ENCODE results near the gene DPP3. TPM values are rescaled to one million over a fixed set of nuclear protein-coding genes. Genes with fewer than 3 reads are reported as not detected.
"Not testable (repeated sequence)": the region's sequence is repeated elsewhere in the genome, so short reads cannot be mapped to it uniquely, and the experiment has no call there.

DPP3 gene
- total RNA-seq, 1 donor from 2014 or later, result 49.9 TPM

GRCh38 chr11:66530927-66531709 lies 50.9 kb downstream of the DPP3 start:
- DNase-seq (ENCODE audit: low read depth in 2 of 2), result no peak

- DNase-seq (ENCODE audit: low read depth in 2 of 2), result no peak
These were observed 51.6 kb downstream of the DPP3 start for GRCh38 chr11:66531841-66532240.

GRCh38 chr11:66532784-66533183 lies 52.5 kb downstream of the DPP3 start:
- no peak for DNase-seq (ENCODE audit: low read depth in 2 of 2)

- no peak for DNase-seq (ENCODE audit: low read depth in 2 of 2)
These were observed 59.1 kb downstream of the DPP3 start for GRCh38 chr11:66539170-66539869.

- no peak for DNase-seq (ENCODE audit: low read depth in 2 of 2)
These were observed 59.6 kb downstream of the DPP3 start for GRCh38 chr11:66539870-66540213.

- DNase-seq (ENCODE audit: low read depth in 2 of 2), result not testable (repeated sequence)
These were observed 60.4 kb downstream of the DPP3 start for GRCh38 chr11:66540598-66540997.

GRCh38 chr11:66541892-66542291 lies 61.7 kb downstream of the DPP3 start:
- no peak for DNase-seq (ENCODE audit: low read depth in 2 of 2)

GRCh38 chr11:66542362-66542761 lies 62.1 kb downstream of the DPP3 start:
- DNase-seq (ENCODE audit: low read depth in 2 of 2), result no peak

- peak; percentile 86 to 93 for DNase-seq (ENCODE audit: low read depth in 2 of 2)
These were observed 63.3 kb downstream of the DPP3 start for GRCh38 chr11:66543263-66544107.

GRCh38 chr11:66544952-66545351 lies 64.7 kb downstream of the DPP3 start:
- not testable (repeated sequence) for DNase-seq (ENCODE audit: low read depth in 2 of 2)

GRCh38 chr11:66545701-66546367 lies 65.6 kb downstream of the DPP3 start, which contains the start of gene ZDHHC24:
TSS of gene ZDHHC24 (minus strand) at chr11:66546048. CDS start at chr11:66546003, 45 bp downstream.
- DNase-seq (ENCODE audit: low read depth in 2 of 2), result peak; percentile 92 to 98

GRCh38 chr11:66546368-66546965 lies 66.2 kb downstream of the DPP3 start, which contains the start of gene ACTN3:
TSS of gene ACTN3 (plus strand) at chr11:66546903. CDS start at chr11:66546938, 35 bp downstream.
- peak in 1 of 2 donors; percentile 22 for DNase-seq (ENCODE audit: low read depth in 2 of 2)

GRCh38 chr11:66546966-66547661 lies 66.9 kb downstream of the DPP3 start:
- no peak for DNase-seq (ENCODE audit: low read depth in 2 of 2)

- DNase-seq (ENCODE audit: low read depth in 2 of 2), result no peak
These were observed 67.4 kb downstream of the DPP3 start for GRCh38 chr11:66547662-66548009.

- no peak for DNase-seq (ENCODE audit: low read depth in 2 of 2)
These were observed 67.8 kb downstream of the DPP3 start for GRCh38 chr11:66548041-66548440.

GRCh38 chr11:66548774-66549630 lies 68.8 kb downstream of the DPP3 start:
- no peak for DNase-seq (ENCODE audit: low read depth in 2 of 2)

GRCh38 chr11:66549696-66550095 lies 69.5 kb downstream of the DPP3 start:
- no peak for DNase-seq (ENCODE audit: low read depth in 2 of 2)

GRCh38 chr11:66550887-66551286 lies 70.7 kb downstream of the DPP3 start:
- DNase-seq (ENCODE audit: low read depth in 2 of 2), result no peak

- no peak for DNase-seq (ENCODE audit: low read depth in 2 of 2)
These were observed 74.4 kb downstream of the DPP3 start for GRCh38 chr11:66554602-66555001.
